Endothelial cell of umbilical vein (primary cell): ENCODE data around the gene TNFSF12. TPM values are rescaled to one million over a fixed set of nuclear protein-coding genes. Genes with fewer than 3 reads are reported as not detected.

ENCODE experiments used
- BruUV-seq: library from RNA; stranded (reverse); fragments of 400-500 nt; replicated peaks from 2 replicates; lab custom pipeline; 2021; lab: Mats Ljungman, UMichigan
- CTCF ChIA-PET: fragments of 300-600, 350-600 bp; sonication (Branson Sonifier 250); formaldehyde crosslinking; loops from one replicate; lab custom pipeline; 2021; ENCODE audit warnings: antibody characterized with exemption, inconsistent platforms; lab: Charles Lee
- POLR2A ChIA-PET: fragments of 300-600, 350-600 bp; sonication (Branson Sonifier 250); formaldehyde crosslinking; loops from one replicate; lab custom pipeline; 2021; ENCODE audit warnings: antibody characterized with exemption, inconsistent platforms; lab: Charles Lee
- DNase-seq: peaks from one replicate; pipeline ENCODE4 v3.0.0-alpha.2; 2011; ENCODE audit warnings: low read depth, low spot score
- FAIRE-seq: peaks from 2 replicates; lab custom pipeline; 2011; peaks lifted over from hg19 to GRCh38; lab: Jason Lieb, UNC
- H2AFZ ChIP-seq: 2 replicates; pipeline ENCODE4 v1.6.0; 2012; ENCODE audit warnings: low read depth, low read length, control low read depth, inconsistent platforms
- H3K27ac ChIP-seq: 2 replicates; pipeline ENCODE4 v1.5.1; 2011; ENCODE audit warnings: low read depth, mild to moderate bottlenecking, control low read depth, low read length, moderate library complexity; ENCODE audit not compliant: insufficient read depth
- H3K27me3 ChIP-seq, 2 experiments: 2 replicates each; pipeline versions ENCODE4 v1.6.0 to v1.6.1; 2011; ENCODE audit warnings: low read length in 2 of 2, mixed read lengths in 1 of 2; ENCODE audit not compliant: control insufficient read depth in 2 of 2, insufficient read depth in 2 of 2
- H3K36me3 ChIP-seq, 2 experiments: 2 replicates in 1 of 2; 3 replicates in 1 of 2; pipeline ENCODE4 v1.5.1; 2011; ENCODE audit warnings: low read length in 2 of 2, mild to moderate bottlenecking in 1 of 2, moderate library complexity in 1 of 2; ENCODE audit not compliant: control insufficient read depth in 2 of 2, insufficient read depth in 2 of 2; ENCODE audit errors: extremely low read depth in 1 of 2
- H3K4me1 ChIP-seq: 3 replicates; pipeline ENCODE4 v1.5.1; 2011; ENCODE audit warnings: mild to moderate bottlenecking, low read length; ENCODE audit not compliant: control insufficient read depth, insufficient read depth; ENCODE audit errors: extremely low read depth
- H3K4me2 ChIP-seq: 2 replicates; pipeline ENCODE4 v1.6.1; 2011; ENCODE audit warnings: low read length, control low read depth, mixed read lengths; ENCODE audit not compliant: insufficient read depth
- H3K4me3 ChIP-seq, 3 experiments: fragments of 200-600 bp in 1 of 3; sonication (generic), shearing (Covaris generic) in 1 of 3; replicated peaks in 1 of 3; 2 replicates each; pipeline ENCODE4 v1.5.1; 2011 to 2016; ENCODE audit warnings: control low read depth in 3 of 3, low read length in 3 of 3, mild to moderate bottlenecking in 2 of 3, inconsistent platforms in 1 of 3, low read depth in 1 of 3, moderate library complexity in 1 of 3; ENCODE audit not compliant: insufficient read depth in 1 of 3
- H3K79me2 ChIP-seq: 2 replicates; pipeline ENCODE4 v1.6.0; 2012; ENCODE audit warnings: low read length, inconsistent platforms; ENCODE audit not compliant: control insufficient read depth, insufficient read depth
- H3K9ac ChIP-seq: replicated peaks from 2 replicates; pipeline ENCODE3; 2011; ENCODE audit warnings: low read length, control low read depth; ENCODE audit not compliant: insufficient read depth; ENCODE audit errors: extremely low read depth
- H3K9me1 ChIP-seq: replicated peaks from 3 replicates; pipeline ENCODE4 v1.6.0; 2011; ENCODE audit warnings: mild to moderate bottlenecking, low read length; ENCODE audit not compliant: control insufficient read depth, insufficient read depth; ENCODE audit errors: extremely low read depth
- H3K9me3 ChIP-seq: replicated peaks from 2 replicates; pipeline ENCODE4 v1.5.1; 2012; ENCODE audit warnings: low read length, inconsistent platforms; ENCODE audit not compliant: control insufficient read depth, insufficient read depth
- H4K20me1 ChIP-seq: replicated peaks from 2 replicates; pipeline ENCODE3; 2011; ENCODE audit warnings: mild to moderate bottlenecking, low read length; ENCODE audit not compliant: control insufficient read depth, insufficient read depth; ENCODE audit errors: extremely low read depth
- CTCF ChIP-seq, 2 donors: IDR thresholded peaks; 1 replicate in 1 of 2; 2 replicates in 1 of 2; pipeline ENCODE4 v1.5.1; 2011; ENCODE audit warnings: low read length in 2 of 2, mild to moderate bottlenecking in 2 of 2, moderate library complexity in 2 of 2, control low read depth in 1 of 2, inconsistent platforms in 1 of 2, low read depth in 1 of 2; ENCODE audit not compliant: insufficient read depth in 1 of 2; ENCODE audit errors: extremely low read depth in 1 of 2
- EZH2 ChIP-seq: IDR thresholded peaks from 2 replicates; pipeline ENCODE4 v1.6.1; 2012; ENCODE audit warnings: borderline replicate concordance, low read depth, mild to moderate bottlenecking, moderate library complexity, low read length, inconsistent platforms; ENCODE audit not compliant: severe bottlenecking
- FOS ChIP-seq: IDR thresholded peaks from 2 replicates; pipeline ENCODE4 v1.6.1; 2011; ENCODE audit warnings: mild to moderate bottlenecking, low read length, moderate library complexity, borderline replicate concordance; ENCODE audit not compliant: insufficient read depth
- GATA2 ChIP-seq: IDR thresholded peaks from 2 replicates; pipeline ENCODE4 v1.7.0; 2011; ENCODE audit warnings: low read depth, mild to moderate bottlenecking, moderate library complexity, mixed read lengths, low read length; ENCODE audit not compliant: insufficient read length, insufficient read depth
- JUN ChIP-seq: IDR thresholded peaks from 2 replicates; pipeline ENCODE4 v1.6.1; 2011; ENCODE audit warnings: borderline replicate concordance, low read depth; ENCODE audit not compliant: insufficient read length, insufficient read depth
- MYC ChIP-seq: IDR thresholded peaks from one replicate; pipeline ENCODE4 v1.6.1; 2011; ENCODE audit warnings: mild to moderate bottlenecking, low read depth, low read length
- POLR2A ChIP-seq: IDR thresholded peaks from 2 replicates; pipeline ENCODE4 v1.6.1; 2012; ENCODE audit warnings: low read depth, mild to moderate bottlenecking, control low read depth, low read length
- POLR2AphosphoS5 ChIP-seq: IDR thresholded peaks from 2 replicates; pipeline ENCODE4 v1.6.1; 2012; ENCODE audit warnings: low read depth, mild to moderate bottlenecking, control low read depth, low read length, moderate library complexity; ENCODE audit not compliant: insufficient read depth
- dilution Hi-C: fragments of 300-500 bp; cut with MboI; formaldehyde crosslinking; loops from one replicate; pipeline ENCODE4 v1.15.0; 2019; ENCODE audit warnings: low sequenced_read_pairs; ENCODE audit not compliant: extremely low pct_ligation_motif_present
- intact Hi-C: fragments of 100-400 bp; cut with micrococcal nuclease; formaldehyde crosslinking; loops from one replicate; pipeline ENCODE4 v1.10.0; 2022
- polyA plus RNA-seq, 4 experiments: library from polyadenylated mRNA; depleted of rRNA in 3 of 4; stranded (reverse) in 3 of 4; unstranded in 1 of 4; fragments of >200 nt; gene quantifications; 2 replicates each; pipeline versions ENCODE4 v1.2.1 to v1.2.3, GENCODE V29; 2011 to 2012; ENCODE audit warnings: missing spikeins in 1 of 4
- total RNA-seq: library from RNA; stranded (reverse); gene quantifications from 2 replicates; pipeline ENCODE4 v1.2.3, GENCODE V29; 2021
- TF ChIP-seq, protein P1 (sequence below): IDR thresholded peaks from 2 replicates; pipeline ENCODE4 v1.6.1; 2011; ENCODE audit not compliant: insufficient read depth, insufficient read length

TNFSF12 gene
- total and polyA plus RNA-seq, 2 donors (not counting 3 experiments of a cell fraction or from before 2014, with no cell fraction given): 28.4 to 39.4 TPM

DNA sequence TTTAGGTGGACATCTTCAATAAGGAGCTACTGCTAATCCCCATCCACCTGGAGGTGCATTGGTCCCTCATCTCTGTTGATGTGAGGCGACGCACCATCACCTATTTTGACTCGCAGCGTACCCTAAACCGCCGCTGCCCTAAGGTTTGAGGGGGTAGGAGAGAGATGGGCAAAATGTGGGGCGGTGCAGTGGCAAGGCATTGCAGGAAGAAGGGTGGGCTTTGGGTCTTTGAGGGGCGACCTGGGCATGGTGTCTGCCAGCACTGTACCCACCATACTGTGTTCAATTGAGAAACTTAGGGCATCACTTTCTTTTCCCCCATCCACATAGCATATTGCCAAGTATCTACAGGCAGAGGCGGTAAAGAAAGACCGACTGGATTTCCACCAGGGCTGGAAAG lies 21.5 kb downstream of the TNFSF12 start:
- intact Hi-C loops: loop anchor here (5.0 kb wide), 1 partner anchor 267 kb away; no protein-coding TSS in a partner anchor
- H3K79me2 ChIP-seq: peaks cover 35% of the 10 kb centered on the region
- no peaks in the 10 kb centered on the region for H3K9me3 ChIP-seq
- BruUV-seq: no TSS peak
- TF ChIP-seq EZH2 (no peak), CTCF (IDR thresholded peaks at IDR 0.05; ENCODE audit: extremely low read depth in 1 of 2, insufficient read depth in 1 of 2, low read depth in 1 of 2, low read length in 2 of 2) (no peak), GATA2 (no peak), JUN (no peak), POLR2AphosphoS5 (no peak), MYC (no peak), FOS (no peak), POLR2A (no peak)
- TF ChIP-seq, protein P1, sequence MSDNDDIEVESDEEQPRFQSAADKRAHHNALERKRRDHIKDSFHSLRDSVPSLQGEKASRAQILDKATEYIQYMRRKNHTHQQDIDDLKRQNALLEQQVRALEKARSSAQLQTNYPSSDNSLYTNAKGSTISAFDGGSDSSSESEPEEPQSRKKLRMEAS: no peak
- H2AFZ ChIP-seq: no peak overlapping the region
- dilution Hi-C loops: no loop called here
- no peak overlapping the region for H3K9ac ChIP-seq
- CTCF ChIA-PET: interaction anchor here (1.0 to 6.2 kb wide), 3 partner anchors 10 to 23 kb away, joined by 3 to 40 read pairs (median 11); partner anchors contain the start of gene SOX15
- DNase-seq (no peak), FAIRE-seq (no peak)
- H4K20me1 ChIP-seq: peaks cover 6% of the 10 kb centered on the region
- H3K27me3 ChIP-seq: no peaks in the 10 kb centered on the region
- no peak overlapping the region for H3K4me3 ChIP-seq
- POLR2A ChIA-PET: no interaction called here
- no peaks in the 10 kb centered on the region for H3K9me1 ChIP-seq
- peaks cover 20% of the 10 kb centered on the region for H3K4me1 ChIP-seq
- no peak overlapping the region for H3K27ac ChIP-seq
- H3K4me2 ChIP-seq: no peak overlapping the region
- H3K36me3 ChIP-seq: peaks cover 15 to 36% of the 10 kb centered on the region in 2 experiments
